Activated gamma-delta T cell treated with Interleukin-2 at 50 U/mL for 16 hours (primary cell): ENCODE data around the gene THBS2.

Experiments
- DNase-seq: peaks from one replicate; pipeline ENCODE4 v3.0.0-alpha.2; 2020

The THBS2 gene

DNA sequence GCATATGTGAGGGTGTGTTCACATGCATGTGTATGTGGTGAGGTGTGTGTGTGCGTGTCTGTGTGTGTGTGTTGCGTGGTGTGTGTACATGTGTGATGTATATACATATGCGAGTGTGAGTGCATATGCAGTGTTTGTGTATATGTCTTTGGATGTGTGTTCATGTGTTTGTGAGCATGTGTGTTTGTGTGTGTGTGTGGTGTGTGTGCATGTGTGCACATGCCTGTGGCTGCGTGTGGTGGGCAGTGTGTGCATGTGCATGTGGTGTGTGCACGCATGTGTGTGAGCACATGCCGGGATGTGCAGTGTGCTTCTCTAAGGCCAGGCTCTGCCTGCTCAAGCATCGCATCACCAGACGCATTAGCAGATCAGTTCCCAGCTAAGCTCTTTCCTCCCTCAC is 5.7 kb downstream of the THBS2 start:
- no peak for DNase-seq

DNA sequence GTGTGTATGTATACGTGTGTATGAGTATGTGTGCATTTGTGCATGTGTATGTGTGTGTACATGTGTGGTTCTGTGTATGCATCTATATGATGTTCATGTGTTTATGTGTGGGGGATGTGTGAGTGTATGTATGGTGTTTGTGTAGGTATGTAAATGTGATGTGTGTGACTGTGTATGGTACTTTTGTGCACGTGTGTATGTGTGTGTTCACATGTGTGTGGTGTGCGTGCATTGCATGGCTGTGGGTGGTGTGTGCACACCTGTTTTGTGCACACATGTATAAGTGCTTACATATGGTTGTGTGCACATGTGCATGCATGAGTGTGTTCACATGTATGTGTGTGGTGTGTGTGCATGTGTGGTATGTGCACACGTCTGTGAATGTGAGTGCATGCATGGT is 6.2 kb downstream of the THBS2 start:
- no peak for DNase-seq

DNA sequence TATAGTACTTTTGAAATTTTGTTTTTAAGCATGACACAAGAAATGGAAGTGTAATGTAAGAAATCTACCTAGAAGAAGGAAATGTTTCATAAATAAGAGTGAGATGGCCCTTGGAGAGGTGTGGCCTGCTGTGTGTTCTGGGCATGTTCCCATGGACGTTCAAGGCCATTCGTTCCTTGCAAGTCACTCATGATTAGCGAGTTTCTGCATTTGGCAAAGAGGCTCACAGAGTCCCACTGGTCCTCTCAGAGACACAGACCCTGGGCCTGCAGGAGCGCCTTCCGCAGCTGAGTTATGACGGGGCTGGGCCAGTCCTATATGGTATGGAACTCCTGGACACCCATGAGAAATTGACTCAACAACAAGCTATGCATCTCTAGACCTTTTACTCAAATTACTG is 7.2 kb downstream of the THBS2 start:
- DNase-seq = no peak

DNA sequence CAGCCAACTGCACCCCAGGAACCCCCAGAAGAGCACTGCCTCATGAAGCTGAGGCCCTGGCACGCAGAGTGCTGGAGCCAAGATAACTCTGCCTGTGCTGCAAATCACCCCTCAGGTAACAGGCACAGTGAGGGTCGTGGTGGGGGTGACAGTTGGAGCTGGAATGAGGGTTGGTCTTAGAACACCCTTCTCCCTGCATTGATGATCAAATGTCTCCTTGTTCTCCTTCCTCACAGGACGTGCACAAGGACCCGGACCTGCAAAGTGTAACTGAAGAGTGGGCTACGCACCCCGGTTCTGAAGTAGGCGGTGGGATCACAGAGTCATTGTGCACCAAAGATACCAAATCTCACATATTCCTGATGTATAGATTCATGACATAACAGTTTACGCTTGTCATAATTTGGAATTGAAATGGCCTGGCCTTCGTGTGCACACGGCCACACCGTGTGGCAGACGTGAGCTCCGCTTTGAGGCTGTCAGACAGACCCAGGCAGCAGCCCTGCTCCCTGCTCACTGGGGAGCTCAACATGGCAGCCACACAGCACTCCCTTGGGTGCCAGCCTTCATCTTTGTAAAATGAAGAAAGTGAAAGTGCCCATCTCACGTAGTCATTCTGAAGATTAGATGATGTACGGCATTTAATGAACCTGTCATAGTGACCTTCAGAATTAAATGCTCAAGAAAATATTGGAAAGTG is 8.8 kb downstream of the THBS2 start:
- DNase-seq = no peak

DNA sequence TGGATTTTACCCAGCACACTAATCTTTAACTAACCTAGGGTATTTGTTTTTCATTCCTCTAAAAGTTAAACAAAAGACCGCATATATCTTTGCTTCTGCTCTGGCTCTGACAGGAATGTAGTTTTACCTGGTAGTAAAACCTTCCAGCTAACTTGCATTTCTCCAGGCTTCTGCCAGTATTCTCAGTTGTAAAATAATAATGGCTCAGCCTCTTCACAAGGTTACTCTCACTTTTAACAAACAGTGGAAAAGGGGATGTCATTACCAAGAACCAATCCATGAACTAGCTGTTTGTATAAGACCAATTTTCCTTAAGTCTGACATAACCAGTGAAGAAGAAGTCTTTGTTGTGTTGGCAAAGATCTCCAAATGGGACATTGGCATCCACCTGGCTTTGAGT is 10.0 kb downstream of the THBS2 start:
- no peak for DNase-seq

DNA sequence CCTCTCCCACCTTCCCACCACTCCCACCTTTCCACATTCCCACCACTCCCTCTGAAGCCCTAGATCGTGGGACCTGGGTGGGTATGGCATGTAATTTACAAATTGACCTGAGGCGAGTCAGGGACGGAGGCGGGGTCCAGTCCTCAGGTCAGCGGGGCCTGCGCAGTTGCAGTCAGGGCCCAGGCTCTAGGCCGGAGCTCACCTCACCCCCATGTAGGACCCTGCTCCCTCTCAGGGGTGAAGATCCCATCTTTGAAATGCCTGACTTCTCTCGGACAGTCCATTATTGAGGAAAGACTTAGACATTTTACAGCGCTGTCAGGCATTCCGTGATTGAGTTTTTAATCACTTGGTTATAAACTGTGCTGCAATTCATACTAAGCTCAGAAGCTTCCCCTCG is 10.5 kb downstream of the THBS2 start:
- DNase-seq = no peak

DNA sequence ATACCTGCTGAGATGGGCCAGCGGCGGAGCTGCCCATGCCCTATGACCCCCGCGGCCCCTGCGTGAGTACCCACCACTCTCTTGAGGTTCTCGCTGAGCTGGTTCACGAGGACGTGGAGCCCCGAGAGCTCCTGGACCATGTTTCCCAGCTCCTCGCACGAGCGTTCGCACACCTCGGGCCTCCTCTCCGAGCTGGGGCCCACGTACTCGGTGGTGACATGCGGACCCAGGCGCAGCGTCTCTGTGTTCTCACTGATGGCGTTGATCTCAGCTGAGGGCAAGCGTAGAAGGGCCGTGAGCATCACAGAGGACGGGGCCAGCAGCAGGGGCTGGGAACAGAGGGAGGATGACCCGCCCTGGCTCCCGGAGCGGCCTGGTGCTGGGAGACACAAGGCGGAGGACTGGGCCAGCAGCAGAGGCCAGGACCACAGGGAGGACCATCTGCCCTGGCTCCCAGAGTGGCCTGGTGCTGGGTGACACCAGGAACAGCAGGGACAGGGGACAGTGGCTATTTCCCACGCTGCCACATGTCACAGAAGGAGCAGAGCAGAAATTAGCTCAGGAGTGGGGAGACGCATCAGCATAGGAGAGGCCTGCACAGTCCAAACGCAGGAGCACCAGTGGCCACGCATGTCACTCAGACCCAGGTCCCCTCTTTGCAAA is 11.8 kb downstream of the THBS2 start:
- DNase-seq = no peak

DNA sequence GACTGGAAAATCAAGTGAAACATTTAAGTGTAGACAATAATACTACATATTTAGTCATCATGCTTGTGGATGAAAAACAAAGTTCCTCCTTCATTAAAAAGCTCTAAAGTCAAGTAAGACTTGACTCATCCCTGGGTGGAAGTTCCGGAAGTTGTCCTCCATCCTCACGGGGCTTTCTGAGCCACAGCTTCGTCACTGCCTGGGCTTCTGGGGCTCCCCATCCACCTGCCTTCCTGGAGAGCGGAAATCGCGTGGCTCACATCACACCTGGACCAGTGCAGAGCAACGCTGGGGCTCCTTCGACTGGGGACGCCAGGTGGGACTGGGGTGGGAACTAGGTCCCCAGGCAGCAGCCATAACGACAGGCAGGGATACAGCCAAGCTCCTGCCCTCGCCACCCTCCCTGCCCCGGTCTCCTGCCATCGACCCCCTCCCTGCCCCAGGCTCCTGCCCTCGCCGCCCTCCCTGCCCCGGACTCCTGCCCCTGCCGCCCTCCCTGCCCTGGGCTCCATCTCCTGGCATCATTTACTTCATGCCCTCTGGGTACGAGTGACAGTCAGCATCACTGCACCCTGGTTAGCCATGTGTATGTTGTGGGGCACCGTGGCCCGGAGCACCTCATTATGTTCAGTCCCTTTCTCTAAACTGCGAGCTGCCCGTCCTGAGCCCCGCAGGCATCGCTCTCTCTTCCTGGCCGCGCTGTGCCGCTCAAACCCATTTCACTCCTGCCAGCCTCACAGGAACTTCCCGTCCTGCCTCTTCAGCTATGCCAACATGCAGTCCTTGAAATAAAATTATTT is 12.9 kb downstream of the THBS2 start:
- DNase-seq = no peak

DNA sequence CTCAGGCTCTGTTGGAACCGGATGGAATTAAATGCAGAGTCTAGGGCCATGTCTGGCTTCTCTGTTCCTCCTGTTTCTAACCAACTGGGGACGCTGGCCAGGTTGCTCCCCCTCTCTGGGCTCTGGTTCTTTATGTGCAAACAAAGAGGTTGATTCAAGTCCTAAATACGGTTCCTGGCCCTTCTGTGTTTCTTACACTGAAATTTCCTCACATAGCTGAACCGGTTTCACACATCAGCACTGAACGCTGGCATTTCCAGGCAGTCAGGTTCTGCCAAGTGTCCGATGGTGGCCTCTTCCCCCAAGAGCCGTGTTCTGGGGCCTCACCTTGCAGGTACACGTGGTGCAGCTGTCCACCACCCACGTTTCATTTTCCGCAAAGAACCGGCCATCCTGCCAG is 13.5 kb downstream of the THBS2 start:
- DNase-seq = no peak

DNA sequence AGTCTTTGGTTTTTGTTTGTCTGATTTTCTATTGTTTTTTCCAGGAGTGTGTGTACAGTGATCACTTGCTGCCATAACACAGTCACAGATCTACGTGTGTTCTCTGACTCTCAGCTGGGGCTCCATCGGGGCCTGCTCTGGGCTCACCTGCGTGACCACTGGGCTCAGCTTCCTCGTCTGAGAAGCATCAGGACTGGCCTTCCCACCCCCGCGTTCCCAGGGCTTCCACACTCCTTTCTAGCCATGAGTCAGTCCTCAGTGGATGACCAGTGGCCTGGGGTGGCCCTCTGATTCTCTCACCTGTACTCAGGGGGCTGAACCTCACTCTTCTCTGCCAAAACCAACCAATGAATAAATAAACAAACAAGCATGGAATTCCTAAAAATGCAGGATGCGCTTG is 14.5 kb downstream of the THBS2 start:
- no peak for DNase-seq

DNA sequence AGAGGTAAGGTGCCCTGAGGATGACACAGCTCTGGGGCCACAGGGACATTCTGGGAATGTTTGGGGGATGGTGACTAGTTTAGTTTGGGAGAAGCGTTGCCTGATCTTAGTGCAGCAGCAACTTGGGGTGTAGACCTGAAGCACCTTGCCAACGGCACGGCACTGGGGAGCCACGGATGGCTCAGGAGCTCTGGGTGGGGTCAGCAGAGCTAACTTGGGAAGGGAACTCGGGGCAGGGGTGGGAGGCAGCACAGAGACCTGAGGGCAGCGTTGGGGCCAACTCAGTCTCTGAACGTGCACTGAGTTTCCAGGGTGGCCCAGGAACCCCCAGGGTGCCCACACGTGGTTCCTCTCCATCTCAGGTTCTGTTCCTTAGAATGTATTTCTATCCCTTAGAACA is 14.9 kb downstream of the THBS2 start:
- no peak for DNase-seq

DNA sequence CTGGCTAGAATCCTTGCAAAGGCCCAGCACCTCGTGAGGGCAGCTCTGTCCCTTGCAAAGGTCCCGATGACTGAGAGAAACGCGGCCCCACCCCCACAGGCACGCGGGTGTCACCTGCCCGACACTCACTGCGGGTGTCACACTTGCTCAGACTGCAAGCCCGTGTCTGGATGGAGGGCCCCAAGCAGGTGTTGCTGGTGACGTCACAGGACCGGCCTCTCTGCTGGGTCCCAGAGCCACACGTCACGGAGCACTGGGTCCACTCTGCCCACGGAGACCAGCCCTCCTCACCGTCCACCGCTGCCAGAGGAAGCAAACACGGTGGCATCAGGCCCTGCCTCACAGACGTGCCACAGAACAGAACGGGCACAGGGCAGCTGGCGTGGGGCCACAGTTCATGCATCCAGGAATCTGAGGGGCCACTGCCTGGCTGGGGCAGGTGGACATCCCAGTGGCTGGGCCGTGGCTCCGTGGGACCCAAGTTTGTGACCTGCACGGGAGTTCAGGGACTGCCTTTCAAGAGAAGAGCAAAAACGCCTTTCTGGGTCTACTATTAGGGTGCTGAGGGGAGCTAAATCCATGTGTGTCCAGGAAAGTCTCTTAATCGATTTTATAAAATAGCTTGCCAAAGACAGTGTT is 16.0 kb downstream of the THBS2 start:
- no peak for DNase-seq

DNA sequence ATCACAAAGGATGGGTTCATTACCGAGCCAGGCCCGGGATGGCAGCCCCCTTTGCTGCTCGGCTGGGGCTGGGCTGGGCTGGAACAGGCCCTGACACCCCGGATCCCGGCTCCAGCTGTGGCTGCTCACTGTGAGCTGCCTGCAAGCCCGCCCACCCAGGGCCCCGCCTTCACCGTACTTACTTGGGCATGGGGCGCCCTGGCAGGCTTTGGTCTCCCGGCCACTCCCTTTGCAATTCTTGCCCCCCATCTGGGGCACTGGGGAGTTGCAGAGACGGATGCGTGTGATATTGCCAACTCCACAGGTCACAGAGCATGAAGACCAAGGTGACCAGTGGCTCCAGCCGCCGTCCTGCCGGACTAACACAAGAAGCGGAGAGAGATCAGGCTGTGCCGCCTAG is 16.7 kb downstream of the THBS2 start:
- no peak for DNase-seq

DNA sequence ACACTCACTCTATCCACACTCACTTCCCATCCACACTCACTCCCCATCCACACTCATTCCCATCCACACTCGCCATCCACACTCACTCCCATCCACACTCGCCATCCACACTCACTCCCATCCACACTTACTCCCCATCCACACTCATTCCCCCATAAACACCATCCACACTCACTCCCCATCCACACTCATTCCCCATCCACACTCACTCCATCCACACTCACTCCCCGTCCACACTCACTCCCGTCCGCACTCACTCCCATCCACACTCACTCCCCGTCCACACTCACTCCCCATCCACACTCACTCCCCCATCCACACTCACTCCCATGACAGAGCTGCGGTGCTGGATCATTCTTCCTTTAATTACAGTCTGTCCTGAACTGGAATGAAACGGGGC is 17.1 kb downstream of the THBS2 start:
- no peak for DNase-seq

DNA sequence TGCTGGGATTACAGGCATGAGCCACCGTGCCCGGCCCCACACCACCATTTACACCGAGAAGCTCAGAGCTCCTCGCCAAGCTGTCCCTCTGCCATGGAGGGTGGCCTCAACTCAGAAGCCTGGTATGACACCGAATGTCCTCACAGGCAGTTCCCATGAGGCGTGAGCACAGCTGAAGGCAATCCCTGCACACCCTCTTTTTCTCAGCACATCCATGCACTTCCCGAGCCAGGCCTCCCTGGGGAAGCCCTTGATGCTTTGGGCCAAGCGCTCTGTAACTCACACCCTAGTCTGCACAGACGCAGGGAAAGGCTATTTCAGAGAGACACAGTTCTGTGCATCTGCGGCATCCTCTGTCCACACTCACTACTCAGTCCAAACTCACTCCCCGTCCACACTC is 18.4 kb downstream of the THBS2 start:
- DNase-seq = no peak

DNA sequence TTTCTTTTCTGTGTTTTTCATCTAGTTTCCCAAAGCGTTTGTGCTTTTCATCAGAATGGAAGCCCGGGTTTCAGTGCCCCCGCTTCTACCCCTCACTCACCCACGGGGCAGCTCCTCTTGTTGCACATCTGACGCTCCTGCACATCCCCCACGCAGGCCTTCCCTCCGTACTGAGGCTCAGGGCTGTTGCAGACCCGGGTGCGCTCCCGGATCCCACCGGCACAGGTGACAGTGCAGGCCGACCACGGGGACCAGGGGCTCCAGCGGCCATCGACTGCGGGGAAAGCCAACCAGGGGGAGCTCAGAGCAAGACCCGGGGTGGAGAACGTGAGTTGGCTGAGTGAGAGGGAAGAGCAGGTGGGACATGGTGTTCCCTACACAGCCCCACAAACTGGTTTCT is 19.0 kb downstream of the THBS2 start:
- DNase-seq = no peak

DNA sequence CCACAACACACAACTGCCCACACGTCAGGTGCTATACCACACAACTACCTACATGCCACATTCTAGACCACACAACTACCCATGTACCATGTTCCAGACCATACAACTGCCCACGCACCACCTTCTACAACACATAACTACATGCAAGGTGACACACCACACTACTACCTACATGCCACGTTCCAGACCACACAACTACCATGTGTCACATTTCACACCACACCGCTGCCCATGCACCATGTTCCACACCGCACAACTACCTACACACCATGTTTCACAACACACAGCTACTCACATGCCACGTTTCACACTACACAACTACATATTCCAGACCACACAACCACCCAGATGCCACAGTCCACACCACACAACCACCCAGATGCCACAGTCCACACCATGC is 19.8 kb downstream of the THBS2 start:
- no peak for DNase-seq

DNA sequence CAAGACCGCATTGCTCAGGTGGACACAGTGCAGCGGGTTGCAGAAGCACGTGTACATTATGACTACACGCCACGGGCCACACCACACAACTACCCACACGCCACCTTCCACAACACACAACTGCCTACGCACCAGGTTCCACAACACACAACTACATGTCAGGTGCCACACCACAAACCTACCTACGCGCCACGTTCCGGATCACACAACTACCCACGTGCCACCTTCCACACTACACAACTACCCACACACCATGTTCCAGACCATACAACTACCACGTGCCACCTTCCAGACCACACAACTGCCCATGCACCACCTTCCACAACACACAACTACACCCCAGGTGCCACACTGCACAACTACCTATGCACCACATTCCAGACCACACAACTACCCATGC is 20.5 kb downstream of the THBS2 start:
- no peak for DNase-seq

DNA sequence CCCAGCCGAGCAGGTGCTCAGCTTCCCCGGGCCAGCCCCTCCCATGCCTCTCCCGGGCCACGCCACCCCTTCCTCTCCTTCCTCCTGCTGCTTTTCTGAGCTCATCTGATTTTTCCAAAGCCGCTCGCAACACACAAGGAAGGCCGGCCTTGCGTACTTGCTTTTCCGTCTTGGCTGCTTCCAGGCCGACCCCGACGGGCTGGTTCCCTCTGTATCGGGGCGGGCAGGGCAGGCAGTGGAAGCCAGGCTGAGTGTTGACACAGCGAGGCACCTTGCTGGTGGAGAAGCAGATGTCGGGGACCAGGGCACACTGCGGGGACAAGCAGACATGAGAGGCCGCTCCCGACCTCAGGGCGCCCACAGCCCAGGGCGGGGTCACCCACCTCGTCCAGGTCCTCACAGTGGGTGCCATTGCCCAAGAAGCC is 21.1 kb downstream of the THBS2 start:
- no peak for DNase-seq

DNA sequence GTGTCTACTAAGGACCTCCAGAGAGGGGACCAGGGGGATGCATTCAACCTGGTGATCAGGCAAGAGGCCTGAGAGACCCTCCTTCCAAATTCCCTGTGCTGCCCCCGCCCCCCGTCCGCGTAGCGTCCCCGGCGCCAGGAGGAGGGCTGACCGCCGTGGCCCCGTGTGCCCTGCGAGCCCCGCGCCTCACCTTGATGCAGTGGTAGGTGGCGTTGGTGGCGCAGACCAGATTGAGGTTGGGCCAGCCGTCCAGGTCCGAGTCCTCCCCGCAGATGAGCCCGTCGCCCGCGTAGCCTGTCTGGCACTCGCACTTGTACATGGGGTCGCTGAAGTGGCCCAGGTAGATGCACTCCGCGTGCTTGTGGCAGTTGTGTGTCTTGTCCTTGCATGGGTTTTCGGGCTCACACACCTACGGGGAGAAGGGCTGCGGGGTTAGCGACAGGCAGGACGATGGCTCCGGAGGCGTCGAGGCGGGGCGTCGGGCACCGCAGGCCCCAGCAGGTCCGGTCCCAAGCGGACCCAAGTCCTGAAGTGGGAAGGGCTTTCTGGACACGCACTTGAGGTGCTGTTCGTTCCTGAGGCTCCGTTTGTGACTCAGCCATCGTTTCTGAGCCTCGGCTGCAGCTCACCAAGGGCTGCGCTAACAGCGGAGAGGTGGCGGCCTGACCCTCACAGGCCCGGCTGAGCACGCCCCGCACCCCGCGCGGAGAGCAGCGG is 21.7 kb downstream of the THBS2 start:
- no peak for DNase-seq

DNA sequence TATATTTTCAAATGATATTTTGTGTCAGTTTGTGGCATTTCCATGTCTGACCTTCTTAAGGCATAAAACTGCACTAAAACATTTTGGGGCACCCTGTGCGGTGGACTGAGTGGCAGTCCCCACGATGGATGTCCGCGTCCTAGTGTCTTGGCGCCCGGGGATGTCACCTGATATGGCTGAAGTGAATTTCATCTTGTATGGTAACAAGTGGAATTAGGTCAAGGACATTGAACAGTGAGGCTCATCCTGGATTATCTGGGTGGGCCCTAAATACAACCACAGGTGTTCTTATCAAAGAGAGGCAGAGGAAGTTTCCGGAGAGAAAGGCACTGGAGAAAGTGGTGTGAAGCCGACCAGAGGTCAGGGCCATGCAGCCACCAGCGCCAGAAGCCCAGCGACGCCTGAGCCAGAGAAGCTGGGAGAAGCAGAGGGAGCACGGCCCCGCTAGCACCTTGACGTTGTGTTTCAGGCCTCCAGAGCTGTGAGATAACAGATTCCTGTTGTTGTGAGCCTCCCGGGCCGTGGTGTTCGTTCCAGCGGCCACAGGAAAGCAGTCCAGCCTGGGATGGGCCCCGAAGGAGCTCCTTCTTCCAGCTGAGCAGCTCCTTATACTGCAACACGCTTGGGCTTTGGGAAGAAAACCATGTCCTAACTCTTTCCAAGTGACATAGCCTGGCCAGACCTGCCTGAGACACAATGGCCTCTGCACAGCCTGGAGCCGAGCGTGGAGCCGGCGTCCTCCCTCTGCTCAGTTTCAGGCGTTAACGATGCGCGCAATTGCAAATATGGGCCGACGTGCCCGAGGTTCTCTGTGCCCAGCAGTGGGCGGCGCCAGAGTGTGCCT is 22.5 kb downstream of the THBS2 start:
- DNase-seq = no peak

DNA sequence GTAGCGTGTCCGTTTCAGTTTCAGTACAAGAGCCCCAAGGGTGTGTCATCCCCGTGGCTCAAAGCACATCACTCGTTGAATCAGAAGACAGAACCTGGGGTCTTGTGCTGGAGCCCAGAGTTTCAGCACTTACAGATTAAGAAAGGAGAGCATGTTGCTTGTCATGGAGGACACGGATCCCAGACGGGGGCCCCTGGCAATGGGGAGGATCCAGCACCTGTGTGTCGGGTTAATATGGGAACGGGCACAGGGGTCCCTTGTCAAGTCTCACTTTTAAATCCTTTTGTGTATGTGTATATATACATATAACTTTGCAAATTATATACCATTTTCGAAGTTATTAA is 23.4 kb downstream of the THBS2 start:
- DNase-seq = no peak
